ENCODE data around the gene ARFGEF2. TPM values are rescaled to one million over a fixed set of nuclear protein-coding genes. Genes with fewer than 3 reads are reported as not detected.

The ARFGEF2 gene
- total and polyA plus RNA-seq, 2 of the 8 experiments (the other 6 are each of a cell fraction or from before 2014, with no cell fraction given) = 8.1 to 21.8 TPM

DNA sequence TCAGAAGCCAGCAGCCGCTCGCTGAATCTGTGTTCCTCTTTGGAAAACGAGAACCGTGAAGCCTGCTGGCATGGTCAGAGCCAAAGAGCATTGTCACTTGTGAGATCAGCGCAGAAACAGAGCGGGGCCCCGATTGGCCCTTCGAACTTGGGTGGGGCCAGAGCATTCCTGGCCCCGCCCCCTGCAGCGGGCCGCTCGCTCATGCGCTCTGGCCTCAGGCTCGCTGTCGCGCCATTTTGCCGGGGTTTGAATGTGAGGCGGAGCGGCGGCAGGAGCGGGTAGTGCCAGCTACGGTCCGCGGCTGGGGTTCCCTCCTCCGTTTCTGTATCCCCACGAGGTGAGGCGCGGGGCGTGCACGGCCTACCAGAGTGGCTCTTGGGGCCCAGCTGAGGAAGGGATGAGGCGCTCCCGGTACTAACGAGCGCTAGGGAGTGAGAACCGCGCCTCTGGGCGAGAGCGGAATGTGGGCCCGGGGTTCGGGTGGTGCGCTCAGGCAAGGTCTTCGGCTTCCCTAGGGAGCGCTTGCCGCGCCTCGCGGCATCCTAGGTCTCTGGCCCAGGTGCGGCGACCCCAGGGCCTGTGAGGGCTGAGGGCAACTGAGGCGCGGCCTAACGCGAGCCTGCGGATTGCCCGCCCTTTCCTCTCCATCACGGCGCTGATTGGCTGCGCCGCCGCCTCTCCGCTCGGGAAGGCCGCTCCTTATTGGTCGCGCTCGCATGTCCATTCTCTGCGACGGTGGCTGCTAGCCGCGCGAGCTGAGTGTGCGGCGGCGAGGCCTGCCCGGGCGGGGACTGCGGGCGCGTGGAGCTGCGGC, 124.8 kb downstream of the ARFGEF2 start, which contains the start of gene CSE1L (continued):
- TF ChIP-seq MAFK (IDR thresholded peaks at IDR 0.05; ENCODE audit: low read depth, low read length) (no peak), SAP30 (IDR thresholded peaks at IDR 0.05; ENCODE audit: insufficient read depth, insufficient replicate concordance, low read length) (no peak), YY1 (IDR thresholded peaks at IDR 0.05; ENCODE audit: low read depth, low read length) (peak; percentile 93), TCF12 (IDR thresholded peaks at IDR 0.05; ENCODE audit: low read depth, low read length) (no peak), RFX5 (IDR thresholded peaks at IDR 0.05; ENCODE audit: borderline replicate concordance, low read depth, low read length) (no peak), FOSL1 (IDR thresholded peaks at IDR 0.05; ENCODE audit: insufficient read depth, low read depth, low read length) (no peak), HDAC6 (IDR thresholded peaks at IDR 0.05; ENCODE audit: low read depth, low read length) (no peak), KDM4A (IDR thresholded peaks at IDR 0.05; ENCODE audit: low read depth, low read length, severe bottlenecking) (no peak), ASH2L (IDR thresholded peaks at IDR 0.05; ENCODE audit: low read length) (peak; percentile 87), TEAD4 (IDR thresholded peaks at IDR 0.05; ENCODE audit: low read depth, low read length) (no peak; the same call in 1 of the 2 replicates), EZH2 (IDR thresholded peaks at IDR 0.05; ENCODE audit: low read depth, low read length, severe bottlenecking) (no peak), JUND (IDR thresholded peaks at IDR 0.05; ENCODE audit: low read length) (no peak), BRCA1 (IDR thresholded peaks at IDR 0.05; ENCODE audit: low read depth, low read length) (no peak), JUN (IDR thresholded peaks at IDR 0.05; ENCODE audit: low read depth, low read length) (no peak), PHF8 (conservative IDR thresholded peaks at IDR 0.05; ENCODE audit: low read depth, low read length) (peak; percentile 99), CREB1 (IDR thresholded peaks at IDR 0.05) (peak; percentile 72; the same call in 1 of the 2 replicates)
- TF ChIP-seq, protein P1, sequence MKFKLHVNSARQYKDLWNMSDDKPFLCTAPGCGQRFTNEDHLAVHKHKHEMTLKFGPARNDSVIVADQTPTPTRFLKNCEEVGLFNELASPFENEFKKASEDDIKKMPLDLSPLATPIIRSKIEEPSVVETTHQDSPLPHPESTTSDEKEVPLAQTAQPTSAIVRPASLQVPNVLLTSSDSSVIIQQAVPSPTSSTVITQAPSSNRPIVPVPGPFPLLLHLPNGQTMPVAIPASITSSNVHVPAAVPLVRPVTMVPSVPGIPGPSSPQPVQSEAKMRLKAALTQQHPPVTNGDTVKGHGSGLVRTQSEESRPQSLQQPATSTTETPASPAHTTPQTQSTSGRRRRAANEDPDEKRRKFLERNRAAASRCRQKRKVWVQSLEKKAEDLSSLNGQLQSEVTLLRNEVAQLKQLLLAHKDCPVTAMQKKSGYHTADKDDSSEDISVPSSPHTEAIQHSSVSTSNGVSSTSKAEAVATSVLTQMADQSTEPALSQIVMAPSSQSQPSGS (IDR thresholded peaks at IDR 0.05; ENCODE audit: low read length) = peak; percentile 22; the same call in 1 of the 2 replicates
- TF ChIP-seq, protein P2, sequence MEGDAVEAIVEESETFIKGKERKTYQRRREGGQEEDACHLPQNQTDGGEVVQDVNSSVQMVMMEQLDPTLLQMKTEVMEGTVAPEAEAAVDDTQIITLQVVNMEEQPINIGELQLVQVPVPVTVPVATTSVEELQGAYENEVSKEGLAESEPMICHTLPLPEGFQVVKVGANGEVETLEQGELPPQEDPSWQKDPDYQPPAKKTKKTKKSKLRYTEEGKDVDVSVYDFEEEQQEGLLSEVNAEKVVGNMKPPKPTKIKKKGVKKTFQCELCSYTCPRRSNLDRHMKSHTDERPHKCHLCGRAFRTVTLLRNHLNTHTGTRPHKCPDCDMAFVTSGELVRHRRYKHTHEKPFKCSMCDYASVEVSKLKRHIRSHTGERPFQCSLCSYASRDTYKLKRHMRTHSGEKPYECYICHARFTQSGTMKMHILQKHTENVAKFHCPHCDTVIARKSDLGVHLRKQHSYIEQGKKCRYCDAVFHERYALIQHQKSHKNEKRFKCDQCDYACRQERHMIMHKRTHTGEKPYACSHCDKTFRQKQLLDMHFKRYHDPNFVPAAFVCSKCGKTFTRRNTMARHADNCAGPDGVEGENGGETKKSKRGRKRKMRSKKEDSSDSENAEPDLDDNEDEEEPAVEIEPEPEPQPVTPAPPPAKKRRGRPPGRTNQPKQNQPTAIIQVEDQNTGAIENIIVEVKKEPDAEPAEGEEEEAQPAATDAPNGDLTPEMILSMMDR (IDR thresholded peaks at IDR 0.05; ENCODE audit: control extremely low read depth in 1 of 3, insufficient read depth in 1 of 3, low read depth in 1 of 3, low read length in 3 of 3) = no peak
- TF ChIP-seq, protein P3, sequence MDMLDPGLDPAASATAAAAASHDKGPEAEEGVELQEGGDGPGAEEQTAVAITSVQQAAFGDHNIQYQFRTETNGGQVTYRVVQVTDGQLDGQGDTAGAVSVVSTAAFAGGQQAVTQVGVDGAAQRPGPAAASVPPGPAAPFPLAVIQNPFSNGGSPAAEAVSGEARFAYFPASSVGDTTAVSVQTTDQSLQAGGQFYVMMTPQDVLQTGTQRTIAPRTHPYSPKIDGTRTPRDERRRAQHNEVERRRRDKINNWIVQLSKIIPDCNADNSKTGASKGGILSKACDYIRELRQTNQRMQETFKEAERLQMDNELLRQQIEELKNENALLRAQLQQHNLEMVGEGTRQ (IDR thresholded peaks at IDR 0.05; ENCODE audit: low read length) = no peak

Data from H1 (cell line).